ENCODE measurements around the gene CEP55. TPM values are rescaled to one million over a fixed set of nuclear protein-coding genes. Genes with fewer than 3 reads are reported as not detected.

Gene CEP55
- total RNA-seq, 1 donor from 2014 or later = 3.2 TPM

GRCh38 chr10:93573924-93574323 is 77.5 kb downstream of the CEP55 start:
- Histone ChIP-seq H3K36me3 (no peaks in the 10 kb centered on the region), H3K9me3 (no peaks in the 10 kb centered on the region), H3K4me1 (no peaks in the 10 kb centered on the region), H3K4me3 (no peak overlapping the region), H3K27me3 (no peaks in the 10 kb centered on the region), H3K27ac (no peak overlapping the region)
- intact Hi-C loops (cut with DNase I) = no loop called here
- DNase-seq (ENCODE audit: extremely low spot score in 2 of 2) = no peak
- no peak for TF ChIP-seq POLR2AphosphoS5 (IDR thresholded peaks at IDR 0.05; ENCODE audit: insufficient read depth in 1 of 2, low read depth in 1 of 2)
- TF ChIP-seq, protein P1, sequence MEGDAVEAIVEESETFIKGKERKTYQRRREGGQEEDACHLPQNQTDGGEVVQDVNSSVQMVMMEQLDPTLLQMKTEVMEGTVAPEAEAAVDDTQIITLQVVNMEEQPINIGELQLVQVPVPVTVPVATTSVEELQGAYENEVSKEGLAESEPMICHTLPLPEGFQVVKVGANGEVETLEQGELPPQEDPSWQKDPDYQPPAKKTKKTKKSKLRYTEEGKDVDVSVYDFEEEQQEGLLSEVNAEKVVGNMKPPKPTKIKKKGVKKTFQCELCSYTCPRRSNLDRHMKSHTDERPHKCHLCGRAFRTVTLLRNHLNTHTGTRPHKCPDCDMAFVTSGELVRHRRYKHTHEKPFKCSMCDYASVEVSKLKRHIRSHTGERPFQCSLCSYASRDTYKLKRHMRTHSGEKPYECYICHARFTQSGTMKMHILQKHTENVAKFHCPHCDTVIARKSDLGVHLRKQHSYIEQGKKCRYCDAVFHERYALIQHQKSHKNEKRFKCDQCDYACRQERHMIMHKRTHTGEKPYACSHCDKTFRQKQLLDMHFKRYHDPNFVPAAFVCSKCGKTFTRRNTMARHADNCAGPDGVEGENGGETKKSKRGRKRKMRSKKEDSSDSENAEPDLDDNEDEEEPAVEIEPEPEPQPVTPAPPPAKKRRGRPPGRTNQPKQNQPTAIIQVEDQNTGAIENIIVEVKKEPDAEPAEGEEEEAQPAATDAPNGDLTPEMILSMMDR (IDR thresholded peaks at IDR 0.05) = no peak
- TF ChIP-seq POLR2A (IDR thresholded peaks at IDR 0.05) = no peak

GRCh38 chr10:93576888-93577287 is 80.5 kb downstream of the CEP55 start:
- intact Hi-C loops (cut with DNase I) = no loop called here
- H3K4me3 ChIP-seq = no peak overlapping the region
- no peaks in the 10 kb centered on the region for H3K27me3 ChIP-seq
- H3K4me1 ChIP-seq = no peaks in the 10 kb centered on the region
- H3K36me3 ChIP-seq = no peaks in the 10 kb centered on the region
- DNase-seq (ENCODE audit: extremely low spot score in 2 of 2) = no peak
- H3K27ac ChIP-seq = no peak overlapping the region
- no peaks in the 10 kb centered on the region for H3K9me3 ChIP-seq
- TF ChIP-seq, protein P1 (IDR thresholded peaks at IDR 0.05) = no peak

- H3K27ac ChIP-seq = no peak overlapping the region
- no peaks in the 10 kb centered on the region for H3K4me1 ChIP-seq
- DNase-seq (ENCODE audit: extremely low spot score in 2 of 2) = no peak
- intact Hi-C loops (cut with DNase I) = no loop called here
- no peaks in the 10 kb centered on the region for H3K9me3 ChIP-seq
- H3K27me3 ChIP-seq = no peaks in the 10 kb centered on the region
- H3K4me3 ChIP-seq = no peak overlapping the region
- no peak for TF ChIP-seq POLR2AphosphoS5 (IDR thresholded peaks at IDR 0.05; ENCODE audit: insufficient read depth in 1 of 2, low read depth in 1 of 2)
- no peak for TF ChIP-seq POLR2A (IDR thresholded peaks at IDR 0.05)
- no peaks in the 10 kb centered on the region for H3K36me3 ChIP-seq
Measured at GRCh38 chr10:93577565-93577964, 81.2 kb downstream of the CEP55 start.

Small RNA genes within 50 kb of the gene (small RNA-seq; reads per million reads assigned to genes)
- not detected for gene RNA5SP323

Other genes starting within 250 kb of the CEP55 start
- 107 TPM for gene MYOF, start 14.3 kb upstream of the CEP55 start, total RNA-seq
- 1.5 TPM for gene FFAR4, start 70.1 kb downstream of the CEP55 start, total RNA-seq
- gene RBP4, start 104.6 kb downstream of the CEP55 start, total RNA-seq = 36.8 TPM
- gene PDE6C, start 115.9 kb downstream of the CEP55 start, total RNA-seq = not detected
- gene FRA10AC1, start 206.0 kb downstream of the CEP55 start, total RNA-seq = 15.7 TPM

All from vagina (tissue), 2 donors.